ENCODE data around the gene RNF181. TPM values are rescaled to one million over a fixed set of nuclear protein-coding genes. Genes with fewer than 3 reads are reported as not detected.

Gene RNF181, protein sequence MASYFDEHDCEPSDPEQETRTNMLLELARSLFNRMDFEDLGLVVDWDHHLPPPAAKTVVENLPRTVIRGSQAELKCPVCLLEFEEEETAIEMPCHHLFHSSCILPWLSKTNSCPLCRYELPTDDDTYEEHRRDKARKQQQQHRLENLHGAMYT
- total RNA-seq, result 71.6 TPM
- 183 TPM for polyA plus RNA-seq

DNA sequence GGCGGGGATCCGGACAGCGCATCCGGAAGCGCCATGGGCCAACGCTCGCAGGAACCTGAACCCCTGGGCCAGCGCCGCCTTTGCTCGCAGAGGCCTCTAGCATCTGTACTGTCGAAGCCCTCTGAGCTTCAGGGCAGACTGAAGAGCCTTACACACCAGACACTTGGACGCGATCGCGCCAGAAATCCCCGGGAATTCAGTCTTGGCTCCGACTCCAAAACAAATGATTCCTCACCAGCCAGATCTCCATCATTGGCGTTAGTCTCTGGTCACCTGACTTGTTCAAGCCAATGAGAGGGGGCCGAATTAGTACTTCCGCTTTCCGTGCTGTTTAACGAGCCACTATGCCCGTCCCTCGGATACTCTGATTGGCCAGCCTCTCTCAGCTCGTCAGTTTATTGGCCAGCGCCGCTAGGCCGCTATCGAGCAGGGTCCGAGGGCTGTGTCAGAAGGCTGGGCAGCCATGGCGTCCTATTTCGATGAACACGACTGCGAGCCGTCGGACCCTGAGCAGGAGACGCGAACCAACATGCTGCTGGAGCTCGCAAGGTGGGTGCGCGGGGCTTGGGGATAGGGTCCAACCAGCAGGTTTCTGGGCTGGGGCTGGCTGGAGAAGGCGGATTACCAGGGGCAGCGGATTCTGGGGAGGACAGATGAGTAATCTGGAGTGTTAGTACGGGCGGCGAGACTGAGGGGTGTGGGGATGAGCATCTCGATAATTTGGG, at the start of gene RNF181:
TSS of gene RNF181 (plus strand) at position 445 of the 725 bp plus-strand sequence. CDS start at position 464, 19 bp downstream.
- peak; percentile 97 for DNase-seq (ENCODE audit: extremely low spot score)
- no peaks in the 10 kb centered on the region for H3K4me1 ChIP-seq (ENCODE audit: insufficient read depth)
- under 1% methylated on average over 47 of the region's 47 CpGs for WGBS
- peak within 1 kb of the TSS; percentile 69 for H3K4me3 ChIP-seq (ENCODE audit: low read depth, low read length)
- H3K27ac ChIP-seq (ENCODE audit: low read depth), result peak within 1 kb of the TSS; percentile 93
- H3K36me3 ChIP-seq (ENCODE audit: insufficient read depth), result no peaks in the 10 kb centered on the region

DNA sequence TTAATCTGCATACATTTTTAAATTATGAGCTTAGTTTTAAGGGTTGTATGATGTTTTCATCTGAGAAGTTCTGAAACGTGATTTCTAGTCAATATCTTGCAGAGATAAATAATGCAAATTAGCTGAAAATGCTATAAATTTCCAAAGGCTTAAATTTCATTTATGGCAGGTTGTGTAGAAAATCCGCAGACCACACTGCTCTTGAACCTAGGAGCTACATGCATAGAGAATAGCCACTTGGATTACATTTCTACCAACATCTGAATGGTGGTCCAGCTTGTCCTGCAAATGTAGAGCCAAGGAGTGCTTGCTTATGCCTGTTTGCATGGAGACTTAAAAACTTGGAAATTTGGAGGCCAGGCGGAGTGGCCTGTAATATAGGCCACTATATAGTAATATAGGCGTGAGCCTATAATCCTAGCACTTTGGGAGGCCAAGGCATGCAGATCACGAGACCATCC, 49.7 kb upstream of the RNF181 start:
- H3K4me1 ChIP-seq (ENCODE audit: insufficient read depth), result no peaks in the 10 kb centered on the region
- no peak overlapping the region for H3K4me3 ChIP-seq (ENCODE audit: low read depth, low read length)
- H3K27ac ChIP-seq (ENCODE audit: low read depth), result no peak overlapping the region
- WGBS, result 77% methylated on average over 5 of the region's 5 CpGs
- DNase-seq (ENCODE audit: extremely low spot score), result no peak
- H3K36me3 ChIP-seq (ENCODE audit: insufficient read depth), result peaks cover 2% of the 10 kb centered on the region

DNA sequence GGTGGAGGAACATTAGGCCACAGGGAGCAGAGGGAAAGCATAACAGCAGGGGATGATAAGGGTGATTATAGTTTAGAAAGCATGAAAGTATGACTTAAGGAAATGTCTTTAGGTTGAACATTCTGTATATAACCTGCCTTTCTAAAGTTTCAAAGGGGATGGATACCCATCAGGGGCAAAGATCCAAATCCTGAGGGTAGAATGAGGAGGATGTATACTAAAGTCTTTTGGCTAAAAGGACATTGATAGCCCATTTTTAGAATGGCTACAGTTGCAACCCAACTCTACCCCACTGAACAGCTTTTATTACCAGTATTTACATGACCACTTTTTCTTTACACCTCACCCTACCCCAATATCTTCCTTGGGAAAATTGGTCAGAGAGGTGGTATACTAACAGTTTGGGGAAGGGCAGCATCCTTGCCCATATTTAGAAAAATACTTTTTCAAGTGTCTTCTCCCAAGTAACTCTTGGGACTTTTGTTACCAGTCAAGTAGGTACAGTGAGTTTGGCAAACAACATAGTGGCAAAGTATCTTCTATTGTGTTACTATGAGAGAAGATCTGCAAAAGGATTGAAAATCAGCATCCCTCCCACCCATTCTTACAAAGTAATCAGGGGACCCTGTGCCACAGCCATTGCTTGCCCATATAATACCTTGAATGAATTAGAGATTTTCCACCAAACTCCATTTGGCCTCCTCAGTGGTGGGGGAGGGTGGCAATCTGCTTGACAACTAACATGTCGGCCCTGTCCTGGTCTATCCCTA, 48.3 kb upstream of the RNF181 start:
- 83% methylated on average over 1 of the region's 1 CpG for WGBS
- Histone ChIP-seq H3K36me3 (ENCODE audit: insufficient read depth) (peaks cover 2% of the 10 kb centered on the region), H3K4me1 (ENCODE audit: insufficient read depth) (no peaks in the 10 kb centered on the region), H3K27ac (ENCODE audit: low read depth) (no peak overlapping the region), H3K4me3 (ENCODE audit: low read depth, low read length) (no peak overlapping the region)
- no peak for DNase-seq (ENCODE audit: extremely low spot score)

DNA sequence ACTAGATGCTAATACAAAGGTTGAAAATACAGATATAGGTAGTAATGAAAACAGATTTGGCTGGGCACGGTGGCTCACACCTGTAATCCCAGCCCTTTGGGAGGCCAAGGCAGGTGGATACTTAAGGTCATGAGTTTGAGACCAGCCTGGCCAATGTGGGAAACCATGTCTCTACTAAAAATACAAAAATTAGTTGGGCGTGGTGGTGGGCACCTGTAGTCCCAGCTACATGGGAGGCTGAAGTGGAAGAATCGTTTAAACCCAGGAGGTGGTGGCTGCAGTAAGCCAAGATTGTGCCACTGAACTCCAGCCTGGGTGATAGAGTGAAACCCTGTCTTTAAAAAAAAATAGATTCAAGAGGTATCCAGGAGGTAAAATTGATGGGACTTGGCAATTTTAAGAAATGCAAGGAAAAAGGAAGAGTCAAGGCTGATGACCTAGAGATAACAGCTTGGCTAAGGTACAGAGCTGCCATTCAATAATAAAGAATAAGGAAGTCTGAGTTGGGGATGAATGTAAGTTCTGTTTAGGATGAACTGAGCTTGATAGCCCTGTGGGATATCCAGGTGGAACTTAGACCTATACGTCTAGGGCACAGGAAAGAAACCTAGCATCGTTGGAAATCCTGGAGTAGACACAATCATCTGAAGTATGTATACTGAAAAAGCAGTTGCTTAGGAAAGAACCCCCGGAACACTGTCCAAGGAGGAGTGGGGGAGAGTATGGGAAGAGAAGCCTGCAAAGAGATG, 47.5 kb upstream of the RNF181 start:
- Histone ChIP-seq H3K36me3 (ENCODE audit: insufficient read depth) (peaks cover 2% of the 10 kb centered on the region), H3K27ac (ENCODE audit: low read depth) (no peak overlapping the region), H3K4me1 (ENCODE audit: insufficient read depth) (no peaks in the 10 kb centered on the region), H3K4me3 (ENCODE audit: low read depth, low read length) (no peak overlapping the region)
- WGBS, result 73% methylated on average over 6 of the region's 6 CpGs
- DNase-seq (ENCODE audit: extremely low spot score), result no peak

DNA sequence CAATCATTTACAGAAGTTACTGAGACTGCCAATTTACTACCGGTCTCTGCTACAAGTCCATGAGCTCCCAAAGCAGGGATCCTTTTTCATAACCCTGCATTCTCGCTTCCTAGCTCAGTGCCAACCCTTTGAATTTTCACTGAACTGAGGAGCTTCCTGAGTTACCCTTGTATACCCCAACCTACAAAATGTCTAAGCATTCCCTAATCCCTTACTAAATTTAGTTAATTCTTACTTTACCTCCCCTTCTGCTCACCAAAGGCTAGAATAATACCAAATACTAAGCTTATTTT, 47.0 kb upstream of the RNF181 start:
- DNase-seq (ENCODE audit: extremely low spot score), result no peak
- Histone ChIP-seq H3K4me1 (ENCODE audit: insufficient read depth) (no peaks in the 10 kb centered on the region), H3K4me3 (ENCODE audit: low read depth, low read length) (no peak overlapping the region), H3K27ac (ENCODE audit: low read depth) (no peak overlapping the region), H3K36me3 (ENCODE audit: insufficient read depth) (peaks cover 4% of the 10 kb centered on the region)
- WGBS, result 48% methylated on average over 2 of the region's 2 CpGs

DNA sequence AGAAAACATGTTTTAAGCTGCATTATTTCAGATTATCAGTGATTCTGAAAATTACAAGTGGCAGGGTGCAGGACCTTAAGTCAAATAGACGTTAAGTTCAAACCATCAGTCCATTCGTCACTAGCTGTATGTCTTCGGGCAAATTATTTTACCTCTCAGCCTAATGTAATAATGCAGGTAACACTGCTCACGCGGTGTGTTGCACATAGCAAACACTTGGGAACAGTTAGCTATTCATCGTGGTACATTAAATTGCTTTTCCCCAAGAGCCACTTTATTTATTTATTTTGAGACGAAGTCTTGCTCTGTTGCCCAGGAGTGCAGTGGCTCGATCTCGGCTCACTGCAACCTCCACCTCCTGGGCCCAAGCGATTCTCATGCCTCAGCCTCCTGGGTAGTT, 46.5 kb upstream of the RNF181 start:
- DNase-seq (ENCODE audit: extremely low spot score), result no peak

DNA sequence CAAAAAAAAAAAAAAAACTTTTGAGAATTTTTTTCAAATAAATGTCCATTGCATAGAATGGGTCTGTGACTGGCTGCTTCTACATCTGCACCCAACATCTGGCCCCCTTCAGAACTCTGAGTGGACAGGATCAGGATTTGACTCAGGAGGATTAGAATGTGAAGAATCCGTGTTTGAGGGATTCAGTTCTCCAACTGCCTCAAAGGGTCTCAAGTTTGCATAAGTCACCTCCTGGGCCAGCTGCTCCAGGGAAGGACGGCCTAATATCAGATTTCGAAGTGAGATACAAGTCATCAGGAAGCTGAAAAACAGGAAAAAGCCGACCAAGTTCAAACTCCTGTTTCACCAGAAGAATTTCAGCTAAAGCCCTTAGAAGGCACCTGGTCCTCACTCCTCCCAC, 45.7 kb upstream of the RNF181 start:
- Histone ChIP-seq H3K4me1 (ENCODE audit: insufficient read depth) (no peaks in the 10 kb centered on the region), H3K4me3 (ENCODE audit: low read depth, low read length) (no peak overlapping the region), H3K27ac (ENCODE audit: low read depth) (peak overlapping the region; percentile 53), H3K36me3 (ENCODE audit: insufficient read depth) (peaks cover 4% of the 10 kb centered on the region)
- no peak for DNase-seq (ENCODE audit: extremely low spot score)
- 34% methylated on average over 4 of the region's 4 CpGs for WGBS

More for the DNA sequence above, 46.5 kb upstream of the RNF181 start:
- H3K4me3 ChIP-seq (ENCODE audit: low read depth, low read length), result no peak overlapping the region
- no peaks in the 10 kb centered on the region for H3K4me1 ChIP-seq (ENCODE audit: insufficient read depth)
- H3K36me3 ChIP-seq (ENCODE audit: insufficient read depth), result peaks cover 4% of the 10 kb centered on the region
- WGBS, result 89% methylated on average over 10 of the region's 10 CpGs
- no peak overlapping the region for H3K27ac ChIP-seq (ENCODE audit: low read depth)

DNA sequence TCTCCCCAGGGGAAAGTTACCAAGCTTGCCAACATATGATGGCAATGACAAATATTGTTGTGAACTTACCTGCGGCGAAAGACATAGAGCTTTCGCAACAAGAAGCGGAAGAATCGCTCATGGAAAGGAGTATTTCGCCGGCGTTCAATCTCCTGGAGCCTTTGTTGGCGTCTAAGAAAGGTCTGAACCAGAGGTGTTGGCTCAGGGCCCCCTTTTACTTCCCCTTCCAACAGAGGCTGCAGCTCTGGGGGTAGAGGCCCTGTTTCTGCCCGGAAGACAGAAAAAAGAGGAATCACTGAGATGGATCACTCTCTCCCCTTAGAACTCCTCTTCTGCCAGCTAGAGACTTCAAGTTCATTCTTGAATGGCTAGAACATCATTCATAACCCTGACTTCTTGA, 45.1 kb upstream of the RNF181 start:
- peaks cover 4% of the 10 kb centered on the region for H3K36me3 ChIP-seq (ENCODE audit: insufficient read depth)
- no peak overlapping the region for H3K4me3 ChIP-seq (ENCODE audit: low read depth, low read length)
- no peaks in the 10 kb centered on the region for H3K4me1 ChIP-seq (ENCODE audit: insufficient read depth)
- DNase-seq (ENCODE audit: extremely low spot score), result no peak
- H3K27ac ChIP-seq (ENCODE audit: low read depth), result peak overlapping the region; percentile 53
- WGBS, result 84% methylated on average over 10 of the region's 10 CpGs

DNA sequence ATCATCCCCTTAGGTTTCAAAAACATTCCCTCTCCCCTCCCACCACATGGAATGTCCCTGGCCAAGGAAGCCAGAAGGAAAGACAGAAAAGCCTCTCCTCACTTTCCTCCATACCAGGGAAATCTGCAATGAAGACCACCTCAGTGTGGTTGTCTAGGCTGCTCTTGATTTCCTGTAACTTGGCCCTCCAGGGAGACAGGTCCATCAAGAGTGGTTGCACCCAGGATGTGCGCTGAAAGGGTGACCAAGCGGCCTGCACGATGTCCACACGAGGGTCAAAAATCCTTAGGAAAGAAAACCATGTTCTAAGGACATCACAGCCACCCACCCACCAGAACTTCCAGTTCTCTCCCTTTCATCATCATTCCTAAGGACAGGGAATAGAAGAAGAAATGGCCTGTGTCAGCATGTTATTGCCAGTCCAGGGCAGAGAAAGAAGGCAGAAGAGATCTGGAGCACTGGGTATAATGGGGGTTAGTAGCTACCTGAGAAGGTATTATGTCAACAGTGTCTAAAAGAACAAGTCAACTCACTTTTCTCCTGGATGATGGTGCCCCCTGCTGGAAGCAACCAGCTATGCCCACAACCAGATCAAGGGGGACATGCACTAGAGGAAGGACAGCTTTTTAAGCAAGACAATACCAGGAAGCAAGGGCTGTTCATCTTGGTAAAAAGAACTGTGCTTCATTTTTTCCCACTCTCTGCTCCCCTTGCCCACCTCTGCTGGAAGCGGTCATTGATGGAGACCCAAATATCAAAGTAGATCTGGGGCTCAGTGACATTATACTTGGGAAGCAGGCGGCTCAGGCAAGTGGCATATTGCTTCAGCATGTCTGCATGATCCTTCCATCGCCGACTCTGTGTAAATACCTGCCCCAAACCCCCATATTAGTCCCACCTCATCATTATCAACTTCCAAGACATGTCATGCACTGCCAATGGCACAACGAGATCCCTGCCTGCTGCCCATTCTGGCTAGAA, 43.6 kb upstream of the RNF181 start:
- Histone ChIP-seq H3K27ac (ENCODE audit: low read depth) (no peak overlapping the region), H3K4me3 (ENCODE audit: low read depth, low read length) (no peak overlapping the region), H3K36me3 (ENCODE audit: insufficient read depth) (peaks cover 4% of the 10 kb centered on the region), H3K4me1 (ENCODE audit: insufficient read depth) (no peaks in the 10 kb centered on the region)
- 70% methylated on average over 9 of the region's 9 CpGs for WGBS
- DNase-seq (ENCODE audit: extremely low spot score), result peak; percentile 56

DNA sequence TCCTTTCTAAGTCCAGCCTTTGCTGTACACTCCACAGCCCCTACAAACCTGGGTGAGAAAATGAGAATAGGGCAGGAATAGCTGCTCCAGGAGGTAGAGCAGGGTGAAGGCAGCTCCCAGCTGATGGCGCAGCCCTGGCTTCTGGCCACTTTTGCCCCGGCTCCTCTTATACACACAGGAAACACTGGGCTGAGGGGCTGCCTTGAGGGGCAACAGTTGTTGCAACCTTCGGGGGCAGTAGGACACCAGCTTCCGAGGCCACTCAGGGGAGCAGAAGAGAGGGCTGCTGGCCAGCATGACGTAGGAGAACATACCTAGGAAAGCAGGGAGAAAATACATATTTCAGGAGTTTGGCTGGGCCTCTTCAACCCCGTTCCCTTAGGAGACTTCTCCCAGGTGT, 42.4 kb upstream of the RNF181 start:
- WGBS, result 77% methylated on average over 6 of the region's 6 CpGs
- Histone ChIP-seq H3K4me1 (ENCODE audit: insufficient read depth) (no peaks in the 10 kb centered on the region), H3K4me3 (ENCODE audit: low read depth, low read length) (no peak overlapping the region), H3K36me3 (ENCODE audit: insufficient read depth) (peaks cover 4% of the 10 kb centered on the region), H3K27ac (ENCODE audit: low read depth) (no peak overlapping the region)
- DNase-seq (ENCODE audit: extremely low spot score), result no peak

DNA sequence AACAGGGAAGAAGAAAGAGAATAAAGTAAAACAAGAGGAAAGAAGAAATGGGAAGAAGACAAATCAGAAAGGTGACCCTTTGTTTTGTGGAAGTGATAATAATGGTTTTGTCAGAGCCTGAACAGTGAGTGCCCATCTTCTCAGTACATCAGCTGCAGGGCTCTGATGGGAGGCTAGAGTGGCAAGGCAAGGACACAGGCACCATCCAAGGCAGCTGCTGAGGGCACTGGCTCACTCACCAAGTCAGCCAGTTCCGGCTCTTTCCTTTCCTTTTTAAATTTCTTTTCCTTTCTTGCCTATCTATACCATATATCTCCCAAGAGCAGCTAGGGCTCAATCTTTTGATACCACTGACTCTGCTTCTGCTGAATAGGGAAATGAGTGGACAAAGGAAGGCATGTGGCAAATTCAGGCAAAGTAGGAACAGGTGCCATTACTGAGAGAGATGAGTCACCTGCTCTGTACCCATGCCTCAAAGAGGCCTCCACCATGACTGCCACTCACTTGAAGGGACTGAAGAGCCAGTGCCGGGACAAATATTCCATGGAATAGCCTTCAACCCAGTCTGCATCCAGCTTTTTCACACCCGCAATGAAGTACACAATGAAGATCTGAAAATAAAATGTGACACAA, 40.4 kb upstream of the RNF181 start:
- no peak overlapping the region for H3K27ac ChIP-seq (ENCODE audit: low read depth)
- DNase-seq (ENCODE audit: extremely low spot score), result no peak
- WGBS, result 92% methylated on average over 3 of the region's 3 CpGs
- no peak overlapping the region for H3K4me3 ChIP-seq (ENCODE audit: low read depth, low read length)
- peaks cover 4% of the 10 kb centered on the region for H3K36me3 ChIP-seq (ENCODE audit: insufficient read depth)
- H3K4me1 ChIP-seq (ENCODE audit: insufficient read depth), result peaks cover 2% of the 10 kb centered on the region

DNA sequence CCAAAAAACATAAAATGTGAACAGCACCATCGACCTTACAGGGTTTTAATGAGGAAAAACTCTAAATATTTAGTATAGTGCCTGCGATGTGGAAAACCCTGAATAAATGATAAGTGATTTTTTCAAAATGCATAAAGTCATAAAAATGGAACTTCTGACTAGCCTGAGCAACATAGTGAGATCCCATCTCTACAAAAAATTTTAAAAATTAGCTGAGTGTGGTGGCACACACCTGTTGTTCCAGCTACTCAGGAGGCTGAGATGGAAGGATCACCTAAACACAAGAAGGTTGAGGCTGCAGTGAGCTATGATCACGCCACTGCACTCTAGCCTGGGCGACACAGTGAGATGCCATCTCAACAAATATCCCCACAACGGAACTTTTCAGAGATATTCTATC, 38.4 kb upstream of the RNF181 start:
- H3K4me1 ChIP-seq (ENCODE audit: insufficient read depth), result peaks cover 2% of the 10 kb centered on the region
- no peak for DNase-seq (ENCODE audit: extremely low spot score)
- peaks cover 3% of the 10 kb centered on the region for H3K36me3 ChIP-seq (ENCODE audit: insufficient read depth)
- no peak overlapping the region for H3K4me3 ChIP-seq (ENCODE audit: low read depth, low read length)
- no peak overlapping the region for H3K27ac ChIP-seq (ENCODE audit: low read depth)
- WGBS, result 92% methylated on average over 5 of the region's 5 CpGs

Measured in urinary bladder (tissue), 4 donors.